Activated CD8-positive, alpha-beta T cell treated with anti-CD3 and anti-CD28 coated beads for 36 hours (primary cell): ENCODE measurements around the gene IGFBPL1. TPM values are rescaled to one million over a fixed set of nuclear protein-coding genes. Genes with fewer than 3 reads are reported as not detected.
"Not testable (repeated sequence)": the region's sequence is repeated elsewhere in the genome, so short reads cannot be mapped to it uniquely, and the experiment has no call there.

Source experiments
- ATAC-seq: fragments of 200-7000 bp; cut with Tn5 transposase; one replicate; pipeline ENCODE4 v1.10.0; 2021; ENCODE audit warnings: mild to moderate bottlenecking, moderate library complexity
- CTCF ChIA-PET: fragments of 350-600 bp; sonication (Branson Sonifier 250); formaldehyde crosslinking; loops from one replicate; lab custom pipeline; 2021; ENCODE audit warnings: antibody characterized with exemption; lab: Charles Lee
- POLR2A ChIA-PET: fragments of 350-600 bp; sonication (Branson Sonifier 250); formaldehyde crosslinking; loops from one replicate; lab custom pipeline; 2021; ENCODE audit warnings: antibody characterized with exemption; lab: Charles Lee
- DNase-seq: peaks from one replicate; pipeline ENCODE4 v3.0.0-alpha.2; 2020
- H3K27ac Mint-ChIP-seq: one replicate; pipeline ENCODE4 v1.8.0; 2021; ENCODE audit warnings: mild to moderate bottlenecking, mixed read lengths
- H3K27me3 Mint-ChIP-seq: one replicate; pipeline ENCODE4 v1.8.0; 2021; ENCODE audit warnings: mixed read lengths
- H3K36me3 Mint-ChIP-seq: one replicate; pipeline ENCODE4 v1.8.0; 2021; ENCODE audit warnings: low read depth, mixed read lengths
- H3K4me1 Mint-ChIP-seq: one replicate; pipeline ENCODE4 v1.8.0; 2021; ENCODE audit warnings: low read depth, mixed read lengths
- H3K4me3 Mint-ChIP-seq: one replicate; pipeline ENCODE4 v1.8.0; 2021; ENCODE audit warnings: mild to moderate bottlenecking, moderate library complexity, mixed read lengths
- H3K9me3 Mint-ChIP-seq: one replicate; pipeline ENCODE4 v1.8.0; 2021; ENCODE audit warnings: mixed read lengths
- intact Hi-C: fragments of 100-400 bp; cut with micrococcal nuclease; formaldehyde crosslinking; loops from one replicate; pipeline ENCODE4 v1.10.0; 2022
- total RNA-seq, 2 experiments: library from RNA; stranded (reverse); gene quantifications; one replicate each; pipeline ENCODE4 v1.2.3, GENCODE V29; 2021
- TF ChIP-seq, protein P1 (sequence below): fragments of 200-600 bp; IDR thresholded peaks from one replicate; pipeline ENCODE4 v1.8.0; 2022; ENCODE audit warnings: antibody characterized with exemption, mild to moderate bottlenecking

Gene IGFBPL1
- not detected for total RNA-seq

DNA sequence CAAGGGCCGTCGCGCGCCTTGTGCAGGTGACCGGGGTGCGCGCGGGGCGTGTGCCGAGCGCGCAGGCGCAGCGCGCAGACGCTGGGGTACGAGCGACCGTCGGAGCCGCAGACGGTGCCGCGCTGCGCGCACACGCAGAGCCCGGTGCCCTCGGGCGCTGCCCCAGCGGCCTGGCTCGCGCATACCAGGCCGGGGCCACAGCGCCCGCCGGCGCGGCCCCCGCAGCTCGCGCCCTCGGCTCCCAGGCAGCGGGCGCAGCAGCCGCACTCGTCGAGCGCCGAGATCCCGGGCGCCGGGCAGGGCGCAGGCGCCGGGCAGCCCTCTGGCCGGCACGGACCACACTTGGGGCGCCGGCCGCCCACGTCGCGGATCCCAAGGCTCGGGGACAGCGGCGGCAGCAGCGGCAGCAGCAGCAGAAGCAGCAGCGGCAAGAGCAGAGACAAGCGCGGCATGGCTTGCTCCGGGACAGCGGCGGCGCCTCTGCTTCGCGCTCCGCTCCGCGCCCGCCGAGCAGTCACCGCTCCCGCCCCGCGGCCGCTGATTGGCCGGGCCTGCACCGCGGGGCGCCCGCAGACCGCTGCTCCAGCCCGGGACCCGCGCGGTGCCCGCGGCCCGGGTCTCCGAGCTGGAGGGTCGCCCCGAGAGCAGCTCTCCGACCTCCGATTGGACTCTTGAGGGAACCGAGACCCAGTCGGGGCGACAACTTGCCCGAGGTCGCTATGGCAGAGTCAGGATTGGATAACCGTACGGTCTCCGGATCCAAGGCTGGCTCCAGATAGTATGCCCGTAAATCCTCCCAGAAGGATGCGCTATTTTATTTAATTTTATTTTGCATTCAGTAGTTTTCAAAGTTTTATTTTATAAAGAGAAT lies at the start of gene IGFBPL1:
Gene IGFBPL1 (minus strand): TSS at position 482 of the 871 bp plus-strand sequence. CDS start 30 bp downstream, at position 452.
- no peaks in the 10 kb centered on the region for H3K9me3 Mint-ChIP-seq
- no peak within 1 kb of the TSS for H3K27ac Mint-ChIP-seq
- ChIA-PET CTCF (interaction anchor here (1.1 kb wide), 1 partner anchor 9 kb away, joined by 3 read pairs; no protein-coding TSS in a partner anchor), POLR2A (no interaction called here)
- peak; percentile 7 for DNase-seq
- no peaks in the 10 kb centered on the region for H3K4me1 Mint-ChIP-seq
- ATAC-seq = peak; percentile 60
- TF ChIP-seq, protein P1, sequence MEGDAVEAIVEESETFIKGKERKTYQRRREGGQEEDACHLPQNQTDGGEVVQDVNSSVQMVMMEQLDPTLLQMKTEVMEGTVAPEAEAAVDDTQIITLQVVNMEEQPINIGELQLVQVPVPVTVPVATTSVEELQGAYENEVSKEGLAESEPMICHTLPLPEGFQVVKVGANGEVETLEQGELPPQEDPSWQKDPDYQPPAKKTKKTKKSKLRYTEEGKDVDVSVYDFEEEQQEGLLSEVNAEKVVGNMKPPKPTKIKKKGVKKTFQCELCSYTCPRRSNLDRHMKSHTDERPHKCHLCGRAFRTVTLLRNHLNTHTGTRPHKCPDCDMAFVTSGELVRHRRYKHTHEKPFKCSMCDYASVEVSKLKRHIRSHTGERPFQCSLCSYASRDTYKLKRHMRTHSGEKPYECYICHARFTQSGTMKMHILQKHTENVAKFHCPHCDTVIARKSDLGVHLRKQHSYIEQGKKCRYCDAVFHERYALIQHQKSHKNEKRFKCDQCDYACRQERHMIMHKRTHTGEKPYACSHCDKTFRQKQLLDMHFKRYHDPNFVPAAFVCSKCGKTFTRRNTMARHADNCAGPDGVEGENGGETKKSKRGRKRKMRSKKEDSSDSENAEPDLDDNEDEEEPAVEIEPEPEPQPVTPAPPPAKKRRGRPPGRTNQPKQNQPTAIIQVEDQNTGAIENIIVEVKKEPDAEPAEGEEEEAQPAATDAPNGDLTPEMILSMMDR = no peak
- H3K4me3 Mint-ChIP-seq = no peak within 1 kb of the TSS
- no peaks in the 10 kb centered on the region for H3K36me3 Mint-ChIP-seq
- intact Hi-C loops = no loop called here
- peaks cover 39% of the 10 kb centered on the region for H3K27me3 Mint-ChIP-seq

DNA sequence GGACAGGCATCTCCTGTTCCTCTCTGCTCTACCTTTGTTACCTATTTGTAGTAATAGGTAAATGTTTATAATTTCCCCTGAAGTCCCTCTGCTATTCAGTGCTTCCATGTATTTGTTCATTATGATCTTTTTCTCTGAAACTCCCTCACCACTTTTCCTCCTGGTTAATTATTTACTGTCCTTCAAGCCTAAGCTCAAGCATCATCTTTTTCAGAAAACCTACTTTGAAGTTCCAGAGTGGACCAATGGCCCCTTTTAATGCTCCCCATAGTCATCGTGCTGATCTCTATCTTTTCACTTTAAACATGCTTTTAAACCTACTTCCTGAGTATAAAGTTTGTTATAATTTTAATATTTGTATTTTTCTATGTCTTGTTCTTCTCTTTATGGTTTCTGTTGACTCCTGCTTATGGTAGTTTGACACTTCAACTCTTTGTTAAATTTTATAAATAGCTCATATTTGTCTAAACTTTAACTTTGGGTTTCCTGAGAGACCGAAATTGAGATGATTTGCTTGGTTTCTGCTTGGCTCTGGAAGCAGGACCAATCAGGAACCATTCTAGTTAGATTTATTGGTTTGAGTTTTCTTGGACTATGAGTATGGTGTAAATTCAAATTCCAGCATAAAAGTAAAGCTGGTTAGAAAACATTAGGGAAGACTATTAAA lies 48.5 kb upstream of the IGFBPL1 start:
- H3K27me3 Mint-ChIP-seq, H3K36me3 Mint-ChIP-seq, DNase-seq, ATAC-seq, intact Hi-C loops, H3K9me3 Mint-ChIP-seq, H3K4me1 Mint-ChIP-seq, POLR2A ChIA-PET, H3K27ac Mint-ChIP-seq, H3K4me3 Mint-ChIP-seq: not testable (repeated sequence)
- CTCF ChIA-PET = interaction anchor here (0.9 kb wide), 1 partner anchor 22 kb away, joined by 3 read pairs; no protein-coding TSS in a partner anchor

DNA sequence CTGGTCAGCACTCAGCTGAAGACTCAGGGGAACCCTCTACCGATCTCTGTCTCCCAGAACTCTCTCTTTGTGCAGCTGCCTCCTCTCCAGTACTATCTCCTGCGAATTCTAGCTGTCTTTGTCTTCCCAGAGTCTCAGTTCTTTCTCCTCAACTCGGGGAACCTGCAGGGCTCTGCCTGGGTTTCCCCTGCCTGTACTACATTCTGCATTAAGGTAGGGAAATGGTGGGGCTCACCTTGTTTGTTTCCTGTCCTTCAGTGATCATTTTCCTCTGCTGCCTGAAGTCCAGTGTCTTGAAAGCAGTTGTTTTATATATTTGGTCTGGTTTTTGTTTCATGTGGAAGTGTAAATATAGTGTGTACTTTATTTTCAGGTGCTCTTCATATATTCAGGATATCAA lies 43.1 kb upstream of the IGFBPL1 start:
- H3K36me3 Mint-ChIP-seq = no peaks in the 10 kb centered on the region
- intact Hi-C loops = no loop called here
- H3K9me3 Mint-ChIP-seq = peaks cover 3% of the 10 kb centered on the region
- ATAC-seq = no peak
- TF ChIP-seq, protein P1 = no peak
- H3K27ac Mint-ChIP-seq = no peak overlapping the region
- ChIA-PET POLR2A (no interaction called here), CTCF (no interaction called here)
- no peak overlapping the region for H3K4me3 Mint-ChIP-seq
- no peaks in the 10 kb centered on the region for H3K27me3 Mint-ChIP-seq
- H3K4me1 Mint-ChIP-seq = no peaks in the 10 kb centered on the region
- DNase-seq = no peak

- Mint-ChIP-seq H3K9me3 (peaks cover 14% of the 10 kb centered on the region), H3K4me1 (no peaks in the 10 kb centered on the region), H3K27me3 (peaks cover 5% of the 10 kb centered on the region), H3K36me3 (no peaks in the 10 kb centered on the region), H3K27ac (no peak overlapping the region), H3K4me3 (no peak overlapping the region)
- CTCF ChIA-PET = no interaction called here
- intact Hi-C loops = no loop called here
- TF ChIP-seq, protein P1 = no peak
- POLR2A ChIA-PET = no interaction called here
- DNase-seq (no peak), ATAC-seq (no peak)
Measured at GRCh38 chr9:38453835-38454234, 29.6 kb upstream of the IGFBPL1 start.

DNA sequence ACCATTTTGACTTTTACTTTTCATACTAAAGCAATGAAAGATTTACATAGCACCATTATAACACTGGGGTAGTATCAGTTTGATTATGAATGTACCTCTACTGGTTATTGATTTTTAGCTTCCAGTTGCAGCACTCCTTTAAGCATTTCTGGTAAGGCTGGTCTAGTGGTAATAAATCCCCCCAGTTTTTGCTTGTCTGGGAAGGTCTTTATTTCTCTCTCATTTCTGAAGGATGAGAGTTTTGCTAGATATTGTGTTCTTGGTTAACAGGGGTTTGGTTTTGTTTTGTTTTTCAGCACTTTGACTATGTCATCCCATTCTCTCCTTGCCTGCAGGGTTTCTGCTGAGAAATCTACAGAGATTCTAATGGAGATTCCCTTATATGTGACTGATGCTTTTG lies 26.9 kb upstream of the IGFBPL1 start:
- H3K4me3 Mint-ChIP-seq = no peak overlapping the region
- H3K4me1 Mint-ChIP-seq = no peaks in the 10 kb centered on the region
- H3K27ac Mint-ChIP-seq = no peak overlapping the region
- DNase-seq = no peak
- H3K27me3 Mint-ChIP-seq = peaks cover 16% of the 10 kb centered on the region
- H3K9me3 Mint-ChIP-seq = peaks cover 14% of the 10 kb centered on the region
- CTCF ChIA-PET = interaction anchor here (1.0 kb wide), 1 partner anchor 21 kb away, joined by 3 read pairs; no protein-coding TSS in a partner anchor
- intact Hi-C loops = no loop called here
- no peak for ATAC-seq
- no peaks in the 10 kb centered on the region for H3K36me3 Mint-ChIP-seq
- TF ChIP-seq, protein P1 = no peak
- POLR2A ChIA-PET = no interaction called here
